ENCODE results near the gene CIAPIN1.

DNA sequence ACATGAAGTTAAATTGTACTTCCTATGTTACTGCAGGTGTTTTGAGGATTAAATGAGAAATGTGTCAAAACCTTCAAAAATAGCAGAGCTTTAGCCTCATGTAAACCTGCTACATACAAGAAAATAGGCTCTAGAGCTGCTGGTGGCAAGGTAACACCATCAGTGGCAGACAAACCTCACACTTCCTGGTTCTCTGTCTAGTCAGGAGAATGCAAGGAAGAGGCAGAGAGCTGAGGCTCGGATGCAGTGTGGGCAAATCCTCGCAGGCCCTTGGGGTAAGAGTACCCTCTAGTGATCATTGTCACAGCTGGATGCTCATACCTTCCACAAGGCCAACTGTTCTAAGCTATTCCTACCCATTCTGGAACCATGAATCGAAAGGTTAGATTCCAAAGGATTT, 14.2 kb downstream of the CIAPIN1 start:
- TF ChIP-seq, protein P1, sequence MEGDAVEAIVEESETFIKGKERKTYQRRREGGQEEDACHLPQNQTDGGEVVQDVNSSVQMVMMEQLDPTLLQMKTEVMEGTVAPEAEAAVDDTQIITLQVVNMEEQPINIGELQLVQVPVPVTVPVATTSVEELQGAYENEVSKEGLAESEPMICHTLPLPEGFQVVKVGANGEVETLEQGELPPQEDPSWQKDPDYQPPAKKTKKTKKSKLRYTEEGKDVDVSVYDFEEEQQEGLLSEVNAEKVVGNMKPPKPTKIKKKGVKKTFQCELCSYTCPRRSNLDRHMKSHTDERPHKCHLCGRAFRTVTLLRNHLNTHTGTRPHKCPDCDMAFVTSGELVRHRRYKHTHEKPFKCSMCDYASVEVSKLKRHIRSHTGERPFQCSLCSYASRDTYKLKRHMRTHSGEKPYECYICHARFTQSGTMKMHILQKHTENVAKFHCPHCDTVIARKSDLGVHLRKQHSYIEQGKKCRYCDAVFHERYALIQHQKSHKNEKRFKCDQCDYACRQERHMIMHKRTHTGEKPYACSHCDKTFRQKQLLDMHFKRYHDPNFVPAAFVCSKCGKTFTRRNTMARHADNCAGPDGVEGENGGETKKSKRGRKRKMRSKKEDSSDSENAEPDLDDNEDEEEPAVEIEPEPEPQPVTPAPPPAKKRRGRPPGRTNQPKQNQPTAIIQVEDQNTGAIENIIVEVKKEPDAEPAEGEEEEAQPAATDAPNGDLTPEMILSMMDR (IDR thresholded peaks at IDR 0.05): no peak
- TF ChIP-seq ZFX (IDR thresholded peaks at IDR 0.05; ENCODE audit: borderline replicate concordance): no peak

All from 22Rv1 (cell line).